ENCODE data around the gene RFX4. TPM values are rescaled to one million over a fixed set of nuclear protein-coding genes. Genes with fewer than 3 reads are reported as not detected.

RFX4 gene
- total and polyA plus RNA-seq, 2 donors (not counting 3 experiments of a cell fraction or from before 2014, with no cell fraction given), result not detected

DNA sequence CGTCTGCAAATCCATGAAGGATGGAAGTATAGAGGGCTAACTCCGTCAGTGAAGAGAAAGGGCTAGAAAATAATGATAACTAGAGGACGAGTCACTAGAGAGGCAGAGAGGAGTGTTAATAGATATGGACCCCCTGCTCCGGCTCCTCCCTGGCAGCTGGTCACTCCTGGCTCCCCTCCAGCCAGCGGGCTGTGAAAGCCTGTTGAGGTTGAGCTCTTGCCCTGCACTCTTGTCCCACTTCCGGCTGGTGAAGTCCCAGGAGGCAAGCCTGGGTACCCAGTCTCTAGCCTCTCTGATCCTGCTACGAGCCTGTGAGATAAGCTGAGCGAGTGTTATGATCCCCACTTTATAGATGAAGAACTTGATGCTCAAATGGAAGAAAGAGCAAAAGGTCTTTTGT, 90.3 kb downstream of the RFX4 start:
- H3K27ac ChIP-seq (ENCODE audit: insufficient read depth, low read depth, low read length), result no peak overlapping the region
- CTCF ChIA-PET, result no interaction called here
- no peak for DNase-seq (ENCODE audit: low read depth, low spot score)
- FAIRE-seq, result no peak
- no peaks in the 10 kb centered on the region for H3K79me2 ChIP-seq (ENCODE audit: control insufficient read depth, insufficient read depth, low read length)
- H3K9me3 ChIP-seq (replicated peaks; ENCODE audit: control insufficient read depth, insufficient read depth, low read length), result no peaks in the 10 kb centered on the region
- H3K4me2 ChIP-seq (ENCODE audit: insufficient read depth, low read length), result no peak overlapping the region
- H2AFZ ChIP-seq (ENCODE audit: low read depth, low read length), result no peak overlapping the region
- no peaks in the 10 kb centered on the region for H3K4me1 ChIP-seq (ENCODE audit: control insufficient read depth, extremely low read depth, insufficient read depth, low read length)
- H4K20me1 ChIP-seq (replicated peaks; ENCODE audit: control insufficient read depth, extremely low read depth, insufficient read depth, low read length), result no peaks in the 10 kb centered on the region
- H3K36me3 ChIP-seq (ENCODE audit: control insufficient read depth in 2 of 2, extremely low read depth in 1 of 2, insufficient read depth in 2 of 2, low read length in 2 of 2), result no peaks in the 10 kb centered on the region
- H3K9ac ChIP-seq (replicated peaks; ENCODE audit: extremely low read depth, insufficient read depth, low read length), result no peak overlapping the region
- BruUV-seq (replicated peaks), result no TSS peak
- POLR2A ChIA-PET, result no interaction called here
- dilution Hi-C loops (cut with MboI; ENCODE audit: extremely low pct_ligation_motif_present, low sequenced_read_pairs), result no loop called here
- H3K9me1 ChIP-seq (replicated peaks; ENCODE audit: control insufficient read depth, extremely low read depth, insufficient read depth, low read length), result no peaks in the 10 kb centered on the region
- no peaks in the 10 kb centered on the region for H3K27me3 ChIP-seq (ENCODE audit: control insufficient read depth in 2 of 2, insufficient read depth in 2 of 2, low read length in 2 of 2)
- TF ChIP-seq POLR2A (IDR thresholded peaks at IDR 0.05; ENCODE audit: low read depth, low read length), result no peak
- no peak for TF ChIP-seq POLR2AphosphoS5 (IDR thresholded peaks at IDR 0.05; ENCODE audit: insufficient read depth, low read depth, low read length)
- TF ChIP-seq, protein P1, sequence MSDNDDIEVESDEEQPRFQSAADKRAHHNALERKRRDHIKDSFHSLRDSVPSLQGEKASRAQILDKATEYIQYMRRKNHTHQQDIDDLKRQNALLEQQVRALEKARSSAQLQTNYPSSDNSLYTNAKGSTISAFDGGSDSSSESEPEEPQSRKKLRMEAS (IDR thresholded peaks at IDR 0.05; ENCODE audit: insufficient read depth, insufficient read length), result no peak
- no peak for TF ChIP-seq MYC (IDR thresholded peaks at IDR 0.05; ENCODE audit: low read depth, low read length)
- no peak for TF ChIP-seq EZH2 (IDR thresholded peaks at IDR 0.05; ENCODE audit: borderline replicate concordance, low read depth, low read length, severe bottlenecking)
- TF ChIP-seq FOS (IDR thresholded peaks at IDR 0.05; ENCODE audit: borderline replicate concordance, insufficient read depth, low read length), result no peak
- no peak for TF ChIP-seq JUN (IDR thresholded peaks at IDR 0.05; ENCODE audit: borderline replicate concordance, insufficient read depth, insufficient read length, low read depth)
- no peak for TF ChIP-seq CTCF (IDR thresholded peaks at IDR 0.05; ENCODE audit: extremely low read depth in 1 of 2, insufficient read depth in 1 of 2, low read depth in 1 of 2, low read length in 2 of 2)
- TF ChIP-seq GATA2 (IDR thresholded peaks at IDR 0.05; ENCODE audit: insufficient read depth, insufficient read length, low read depth, low read length), result no peak
- intact Hi-C loops (cut with micrococcal nuclease), result no loop called here
- H3K4me3 ChIP-seq (replicated peaks in 1 of 3; ENCODE audit: insufficient read depth in 1 of 3, low read depth in 1 of 3, low read length in 3 of 3), result no peak overlapping the region

All from endothelial cell of umbilical vein (primary cell).